Chondrocyte (in vitro differentiated cells): Measurements from ENCODE around the gene ITIH2. TPM values are rescaled to one million over a fixed set of nuclear protein-coding genes. Genes with fewer than 3 reads are reported as not detected.
"Not testable (repeated sequence)": the region's sequence is repeated elsewhere in the genome, so short reads cannot be mapped to it uniquely, and the experiment has no call there.

Experiments
- DNase-seq: peaks from one replicate; pipeline ENCODE4 v3.0.0; 2021; ENCODE audit warnings: mixed read lengths, low spot score
- H3K27ac Mint-ChIP-seq: one replicate; pipeline ENCODE4 v1.8.0; 2021; ENCODE audit warnings: mild to moderate bottlenecking, moderate library complexity, mixed read lengths; ENCODE audit not compliant: unreplicated experiment
- H3K27me3 Mint-ChIP-seq: 2 replicates; pipeline ENCODE4 v1.8.0; 2021; ENCODE audit warnings: low read depth, mixed read lengths
- H3K36me3 Mint-ChIP-seq: 2 replicates; pipeline ENCODE4 v1.8.0; 2021; ENCODE audit warnings: low read depth, mixed read lengths
- H3K4me1 Mint-ChIP-seq: 2 replicates; pipeline ENCODE4 v1.8.0; 2021; ENCODE audit warnings: low read depth, mild to moderate bottlenecking, mixed read lengths
- H3K4me3 Mint-ChIP-seq: one replicate; pipeline ENCODE4 v1.8.0; 2021; ENCODE audit warnings: mild to moderate bottlenecking, moderate library complexity, mixed read lengths; ENCODE audit not compliant: unreplicated experiment
- H3K9me3 Mint-ChIP-seq: 2 replicates; pipeline ENCODE4 v1.8.0; 2021; ENCODE audit warnings: low read depth, mixed read lengths
- CTCF ChIP-seq: fragments of 200-600 bp; sonication (generic); IDR thresholded peaks from 2 replicates; pipeline ENCODE4 v1.5.0; 2021; ENCODE audit warnings: antibody characterized with exemption, mild to moderate bottlenecking, moderate library complexity
- total RNA-seq: library from RNA; stranded (reverse); gene quantifications from 3 replicates; pipeline ENCODE4 v1.2.1, GENCODE V29; 2021

ITIH2 gene
- total RNA-seq, 1 donor from 2014 or later: not detected

- H3K27me3 Mint-ChIP-seq: peaks cover 10% of the 10 kb centered on the region
- no peak for TF ChIP-seq CTCF
- no peak overlapping the region for H3K4me3 Mint-ChIP-seq
- H3K36me3 Mint-ChIP-seq: no peaks in the 10 kb centered on the region
- no peak for DNase-seq
- peaks cover 18% of the 10 kb centered on the region for H3K9me3 Mint-ChIP-seq
- H3K4me1 Mint-ChIP-seq: peaks cover 3% of the 10 kb centered on the region
- no peak overlapping the region for H3K27ac Mint-ChIP-seq
Observed at GRCh38 chr10:7689591-7689990, 13.5 kb upstream of the ITIH2 start.

- H3K4me3 Mint-ChIP-seq, H3K27me3 Mint-ChIP-seq, DNase-seq, H3K36me3 Mint-ChIP-seq, H3K27ac Mint-ChIP-seq, H3K4me1 Mint-ChIP-seq: not testable (repeated sequence)
- H3K9me3 Mint-ChIP-seq: peaks cover 18% of the 10 kb centered on the region
Observed at GRCh38 chr10:7690885-7691597, 12.1 kb upstream of the ITIH2 start.

DNA sequence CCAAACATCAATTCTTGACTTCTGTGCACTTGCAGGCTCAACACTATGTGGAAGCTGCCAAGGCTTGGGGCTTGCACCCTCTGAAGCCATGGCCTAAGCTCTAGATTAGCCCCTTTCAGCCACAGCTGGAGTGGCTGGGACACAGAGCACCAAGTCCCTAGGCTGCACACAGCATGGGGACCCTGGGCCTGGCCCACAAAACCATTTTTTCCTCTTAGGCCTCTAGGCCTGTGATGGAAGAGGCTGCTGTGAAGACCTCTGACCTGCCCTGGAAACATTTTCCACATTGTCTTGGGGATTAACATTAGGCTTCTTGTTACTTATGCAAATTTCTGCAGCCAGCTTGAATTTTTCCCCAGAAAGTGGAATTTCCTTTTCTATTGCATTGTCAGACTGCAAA, 10.7 kb upstream of the ITIH2 start:
- not testable (repeated sequence) for H3K4me3 Mint-ChIP-seq

DNA sequence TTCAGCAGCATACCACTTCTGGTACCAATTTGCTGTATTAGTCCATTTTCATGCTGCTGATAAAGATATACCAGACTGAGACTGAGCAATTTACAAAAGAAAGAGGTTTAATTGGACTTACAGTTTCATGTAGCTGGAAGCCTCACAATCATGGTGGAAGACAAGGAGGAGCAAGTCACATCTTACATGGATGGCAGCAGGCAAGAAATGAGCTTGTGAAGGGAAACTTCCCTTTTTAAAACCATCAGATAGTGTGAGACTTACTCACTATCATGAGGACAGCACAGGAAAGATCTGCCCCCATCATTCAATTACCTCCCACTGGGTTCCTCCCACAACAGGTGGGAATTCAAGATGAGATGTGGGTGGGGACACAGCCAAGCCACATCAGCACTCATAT, 9.9 kb upstream of the ITIH2 start:
- not testable (repeated sequence) for H3K4me3 Mint-ChIP-seq, H3K27ac Mint-ChIP-seq, DNase-seq, H3K27me3 Mint-ChIP-seq, H3K36me3 Mint-ChIP-seq
- Mint-ChIP-seq H3K9me3 (peaks cover 18% of the 10 kb centered on the region), H3K4me1 (peaks cover 18% of the 10 kb centered on the region)

More for the DNA sequence above, 10.7 kb upstream of the ITIH2 start:
- peaks cover 12% of the 10 kb centered on the region for H3K4me1 Mint-ChIP-seq
- DNase-seq, H3K36me3 Mint-ChIP-seq, H3K27ac Mint-ChIP-seq, H3K27me3 Mint-ChIP-seq: not testable (repeated sequence)
- H3K9me3 Mint-ChIP-seq: peaks cover 18% of the 10 kb centered on the region

GRCh38 chr10:7696545-7696944, 6.6 kb upstream of the ITIH2 start:
- Mint-ChIP-seq H3K27ac (no peak overlapping the region), H3K27me3 (peaks cover 5% of the 10 kb centered on the region), H3K9me3 (peaks cover 9% of the 10 kb centered on the region), H3K4me3 (no peak overlapping the region), H3K4me1 (peaks cover 18% of the 10 kb centered on the region), H3K36me3 (no peaks in the 10 kb centered on the region)
- no peak for TF ChIP-seq CTCF
- DNase-seq: no peak

GRCh38 chr10:7697426-7697825, 5.7 kb upstream of the ITIH2 start:
- no peak for TF ChIP-seq CTCF
- H3K36me3 Mint-ChIP-seq: no peaks in the 10 kb centered on the region
- no peak for DNase-seq
- H3K4me3 Mint-ChIP-seq: no peak overlapping the region
- H3K27me3 Mint-ChIP-seq: peaks cover 5% of the 10 kb centered on the region
- no peak overlapping the region for H3K27ac Mint-ChIP-seq
- H3K9me3 Mint-ChIP-seq: peaks cover 7% of the 10 kb centered on the region
- H3K4me1 Mint-ChIP-seq: peaks cover 18% of the 10 kb centered on the region

DNA sequence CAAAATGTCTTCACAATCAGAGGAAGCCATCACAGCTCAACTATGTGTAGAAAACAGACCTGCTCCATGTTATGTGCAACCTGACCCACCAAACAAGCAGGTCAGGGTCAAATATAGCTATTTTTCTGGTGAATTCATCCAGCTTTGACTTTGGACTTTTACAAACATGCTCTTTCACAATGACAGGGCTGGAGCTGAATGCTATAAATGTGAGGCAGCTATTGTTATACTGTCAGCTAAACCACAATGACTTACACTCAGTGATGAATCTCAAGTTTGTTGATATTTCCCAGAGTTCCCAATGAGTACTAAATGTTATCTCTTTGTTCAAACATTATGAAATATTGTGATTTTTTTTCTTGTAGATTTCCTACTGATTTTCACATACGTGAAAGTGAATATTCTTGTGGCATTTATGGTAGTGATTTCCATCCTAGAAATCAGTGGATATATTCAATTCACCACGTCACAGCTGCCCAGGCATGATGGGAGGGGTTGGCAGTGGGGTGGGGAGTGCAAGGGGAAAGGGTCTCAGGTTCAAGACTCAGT, 2.5 kb upstream of the ITIH2 start:
- Mint-ChIP-seq H3K27me3 (peaks cover 10% of the 10 kb centered on the region), H3K36me3 (no peaks in the 10 kb centered on the region), H3K27ac (no peak overlapping the region), H3K4me1 (peaks cover 25% of the 10 kb centered on the region), H3K4me3 (no peak overlapping the region), H3K9me3 (no peaks in the 10 kb centered on the region)
- no peak for DNase-seq
- no peak for TF ChIP-seq CTCF
